ENCODE measurements around the gene PDGFRB. TPM values are rescaled to one million over a fixed set of nuclear protein-coding genes. Genes with fewer than 3 reads are reported as not detected.

PDGFRB gene
- total RNA-seq, result 2.2 and 4.6 TPM in 2 replicates

GRCh38 chr5:150155258-150156026 is at the start of gene PDGFRB:
PDGFRB (minus strand) TSS chr5:150155845; CDS start chr5:150137047, 18,798 bp downstream.
- H3K4me3 ChIP-seq (ENCODE audit: low read depth, low read length), result no peak within 1 kb of the TSS
- no peak for DNase-seq (ENCODE audit: low read depth)
- TF ChIP-seq, protein P1, sequence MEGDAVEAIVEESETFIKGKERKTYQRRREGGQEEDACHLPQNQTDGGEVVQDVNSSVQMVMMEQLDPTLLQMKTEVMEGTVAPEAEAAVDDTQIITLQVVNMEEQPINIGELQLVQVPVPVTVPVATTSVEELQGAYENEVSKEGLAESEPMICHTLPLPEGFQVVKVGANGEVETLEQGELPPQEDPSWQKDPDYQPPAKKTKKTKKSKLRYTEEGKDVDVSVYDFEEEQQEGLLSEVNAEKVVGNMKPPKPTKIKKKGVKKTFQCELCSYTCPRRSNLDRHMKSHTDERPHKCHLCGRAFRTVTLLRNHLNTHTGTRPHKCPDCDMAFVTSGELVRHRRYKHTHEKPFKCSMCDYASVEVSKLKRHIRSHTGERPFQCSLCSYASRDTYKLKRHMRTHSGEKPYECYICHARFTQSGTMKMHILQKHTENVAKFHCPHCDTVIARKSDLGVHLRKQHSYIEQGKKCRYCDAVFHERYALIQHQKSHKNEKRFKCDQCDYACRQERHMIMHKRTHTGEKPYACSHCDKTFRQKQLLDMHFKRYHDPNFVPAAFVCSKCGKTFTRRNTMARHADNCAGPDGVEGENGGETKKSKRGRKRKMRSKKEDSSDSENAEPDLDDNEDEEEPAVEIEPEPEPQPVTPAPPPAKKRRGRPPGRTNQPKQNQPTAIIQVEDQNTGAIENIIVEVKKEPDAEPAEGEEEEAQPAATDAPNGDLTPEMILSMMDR (conservative IDR thresholded peaks at IDR 0.05; ENCODE audit: low read depth, low read length), result no peak

DNA sequence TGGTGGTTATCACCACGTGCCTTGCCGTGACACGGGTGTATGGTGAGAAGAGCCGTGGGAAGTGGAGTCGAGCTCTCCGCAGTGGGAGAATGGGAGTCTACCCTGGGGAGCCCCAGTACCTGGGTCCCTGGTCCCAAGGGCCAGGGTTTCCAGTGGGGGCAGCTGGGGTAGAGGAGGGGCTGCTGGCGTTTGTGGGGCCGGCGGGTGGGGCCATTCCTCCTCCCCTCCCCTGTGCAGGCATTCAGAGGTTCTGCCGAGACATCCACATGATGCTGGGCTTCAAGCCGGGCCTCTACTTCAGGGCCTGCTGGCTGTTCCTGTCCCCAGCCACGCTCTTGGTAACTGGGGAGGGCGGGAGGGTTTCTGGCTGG is 48.9 kb upstream of the PDGFRB start:
- TF ChIP-seq, protein P1 (conservative IDR thresholded peaks at IDR 0.05; ENCODE audit: low read depth, low read length), result no peak
- no peak overlapping the region for H3K4me3 ChIP-seq (ENCODE audit: low read depth, low read length)
- DNase-seq (ENCODE audit: low read depth), result no peak

- no peak overlapping the region for H3K4me3 ChIP-seq (ENCODE audit: low read depth, low read length)
- TF ChIP-seq, protein P1 (conservative IDR thresholded peaks at IDR 0.05; ENCODE audit: low read depth, low read length), result no peak
- DNase-seq (ENCODE audit: low read depth), result no peak
These were observed 48.4 kb upstream of the PDGFRB start for GRCh38 chr5:150203832-150204589.

GRCh38 chr5:150202501-150202900 is 46.9 kb upstream of the PDGFRB start:
- DNase-seq (ENCODE audit: low read depth), result no peak
- TF ChIP-seq, protein P1 (conservative IDR thresholded peaks at IDR 0.05; ENCODE audit: low read depth, low read length), result no peak
- no peak overlapping the region for H3K4me3 ChIP-seq (ENCODE audit: low read depth, low read length)

DNA sequence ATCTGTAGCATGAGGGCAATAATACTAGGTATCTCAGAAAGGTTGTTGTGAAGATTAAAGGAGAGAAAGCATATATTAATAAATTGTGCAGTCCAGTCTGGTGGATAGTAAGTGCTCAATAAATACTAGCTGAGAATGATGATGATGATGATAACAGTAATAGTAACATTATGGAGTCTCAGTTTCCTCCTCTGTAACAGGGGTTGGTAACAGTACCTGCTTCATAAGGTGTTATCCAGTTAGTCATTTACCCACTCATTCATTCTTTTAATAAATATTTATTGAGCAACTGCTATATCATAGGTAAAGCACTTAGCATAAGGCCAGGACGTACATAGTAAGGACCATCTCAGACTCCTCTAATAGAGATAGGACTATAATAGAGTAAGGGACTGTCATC is 41.8 kb upstream of the PDGFRB start:
- TF ChIP-seq, protein P1 (conservative IDR thresholded peaks at IDR 0.05; ENCODE audit: low read depth, low read length), result no peak
- H3K4me3 ChIP-seq (ENCODE audit: low read depth, low read length), result no peak overlapping the region

DNA sequence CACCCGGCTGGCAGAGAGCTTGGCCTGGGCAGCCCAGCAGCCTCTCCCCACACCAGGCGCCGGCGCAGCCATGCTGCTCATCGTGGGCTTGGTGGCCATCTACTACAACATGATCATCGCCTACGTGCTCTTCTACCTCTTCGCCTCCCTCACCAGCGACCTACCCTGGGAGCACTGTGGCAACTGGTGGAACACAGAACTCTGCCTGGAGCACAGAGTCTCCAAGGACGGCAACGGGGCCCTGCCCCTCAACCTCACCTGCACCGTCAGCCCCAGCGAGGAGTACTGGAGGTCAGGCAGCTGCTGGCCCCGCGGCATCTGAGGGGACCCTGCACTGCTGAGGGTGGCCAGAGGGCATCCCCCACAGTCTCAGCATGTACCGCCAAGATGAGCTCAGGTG is 41.3 kb upstream of the PDGFRB start:
- H3K4me3 ChIP-seq (ENCODE audit: low read depth, low read length), result no peak overlapping the region
- DNase-seq (ENCODE audit: low read depth), result no peak
- TF ChIP-seq, protein P1 (conservative IDR thresholded peaks at IDR 0.05; ENCODE audit: low read depth, low read length), result no peak

More for the DNA sequence above, 41.8 kb upstream of the PDGFRB start:
- DNase-seq (ENCODE audit: low read depth), result no peak

Measured in epithelial cell of proximal tubule (primary cell).